Muscle layer of duodenum (tissue), 2 donors: Measurements from ENCODE around the gene VAMP3.

Experiments used
- H3K27ac ChIP-seq: one replicate; pipeline ENCODE4 v1.7.0; 2013; ENCODE audit warnings: mild to moderate bottlenecking, low read length
- H3K27me3 ChIP-seq: one replicate; pipeline ENCODE4 v1.7.0; 2013; ENCODE audit warnings: low read depth, mild to moderate bottlenecking, control low read depth, low read length
- H3K36me3 ChIP-seq, 2 donors: one replicate each; pipeline ENCODE4 v1.7.0; 2013; ENCODE audit warnings: low read length in 2 of 2, control low read depth in 1 of 2, mild to moderate bottlenecking in 1 of 2; ENCODE audit not compliant: insufficient read depth in 2 of 2, control insufficient read depth in 1 of 2
- H3K4me1 ChIP-seq, 2 donors: one replicate each; pipeline ENCODE4 v1.7.0; 2013; ENCODE audit warnings: low read length in 2 of 2, mild to moderate bottlenecking in 2 of 2, control low read depth in 1 of 2, moderate library complexity in 1 of 2; ENCODE audit not compliant: insufficient read depth in 2 of 2, control insufficient read depth in 1 of 2
- H3K4me3 ChIP-seq, 2 donors: one replicate each; pipeline ENCODE4 v1.7.0; 2013; ENCODE audit warnings: low read length in 2 of 2, low read depth in 1 of 2, mild to moderate bottlenecking in 1 of 2
- H3K9me3 ChIP-seq, 2 donors: one replicate each; pipeline ENCODE4 v1.7.0; 2013; ENCODE audit warnings: low read length in 2 of 2, control low read depth in 1 of 2, mild to moderate bottlenecking in 1 of 2; ENCODE audit not compliant: control insufficient read depth in 1 of 2
- donor health status: healthy.

The VAMP3 gene

GRCh38 chr1:7768583-7768982 lies 2.5 kb upstream of the VAMP3 start:
- Histone ChIP-seq H3K9me3 (no peaks in the 10 kb centered on the region), H3K36me3 (peaks cover 0 to 6% of the 10 kb centered on the region in 2 donors), H3K4me3 (no peak overlapping the region), H3K4me1 (peaks cover 4 to 23% of the 10 kb centered on the region in 2 donors), H3K27me3 (no peaks in the 10 kb centered on the region), H3K27ac (no peak overlapping the region)

GRCh38 chr1:7769673-7770412 lies 1.3 kb upstream of the VAMP3 start:
- H3K27ac ChIP-seq: no peak overlapping the region
- no peaks in the 10 kb centered on the region for H3K9me3 ChIP-seq
- H3K4me3 ChIP-seq: no peak overlapping the region
- H3K36me3 ChIP-seq: peaks cover 0 to 6% of the 10 kb centered on the region in 2 donors
- H3K4me1 ChIP-seq: peaks cover 4 to 23% of the 10 kb centered on the region in 2 donors
- no peaks in the 10 kb centered on the region for H3K27me3 ChIP-seq

GRCh38 chr1:7770669-7770996 lies 463 bp upstream of the VAMP3 start:
- H3K9me3 ChIP-seq: no peaks in the 10 kb centered on the region
- no peaks in the 10 kb centered on the region for H3K27me3 ChIP-seq
- H3K36me3 ChIP-seq: peaks cover 0 to 6% of the 10 kb centered on the region in 2 donors
- H3K27ac ChIP-seq: peak overlapping the region; percentile 70
- H3K4me1 ChIP-seq: peaks cover 4 to 23% of the 10 kb centered on the region in 2 donors
- H3K4me3 ChIP-seq: peak overlapping the region; percentile 85 to 96

GRCh38 chr1:7771823-7772299 lies 765 bp downstream of the VAMP3 start:
- Histone ChIP-seq H3K9me3 (no peaks in the 10 kb centered on the region), H3K4me3 (peak overlapping the region; percentile 89 to 96), H3K27me3 (no peaks in the 10 kb centered on the region), H3K36me3 (peaks cover under 1 to 9% of the 10 kb centered on the region in 2 donors), H3K27ac (peak overlapping the region; percentile 67), H3K4me1 (peaks cover 4 to 23% of the 10 kb centered on the region in 2 donors)

GRCh38 chr1:7777591-7777990 lies 6.5 kb downstream of the VAMP3 start:
- no peak overlapping the region for H3K27ac ChIP-seq
- H3K36me3 ChIP-seq: peaks cover 38 to 45% of the 10 kb centered on the region in 2 donors
- H3K4me3 ChIP-seq: no peak overlapping the region
- H3K4me1 ChIP-seq: peaks cover 0 to 14% of the 10 kb centered on the region in 2 donors
- H3K27me3 ChIP-seq: no peaks in the 10 kb centered on the region
- no peaks in the 10 kb centered on the region for H3K9me3 ChIP-seq

- Histone ChIP-seq H3K4me1 (peaks cover 0 to 14% of the 10 kb centered on the region in 2 donors), H3K27me3 (no peaks in the 10 kb centered on the region), H3K4me3 (no peak overlapping the region), H3K27ac (no peak overlapping the region), H3K9me3 (no peaks in the 10 kb centered on the region), H3K36me3 (peaks cover 38 to 45% of the 10 kb centered on the region in 2 donors)
Measured at GRCh38 chr1:7778133-7778628, 7.1 kb downstream of the VAMP3 start.

- peaks cover 38 to 45% of the 10 kb centered on the region in 2 donors for H3K36me3 ChIP-seq
- H3K27me3 ChIP-seq: no peaks in the 10 kb centered on the region
- no peak overlapping the region for H3K27ac ChIP-seq
- no peak overlapping the region for H3K4me3 ChIP-seq
- H3K9me3 ChIP-seq: no peaks in the 10 kb centered on the region
- peaks cover 0 to 28% of the 10 kb centered on the region in 2 donors for H3K4me1 ChIP-seq
Measured at GRCh38 chr1:7780976-7781375, 9.9 kb downstream of the VAMP3 start.

- no peak overlapping the region for H3K27ac ChIP-seq
- peaks cover 38 to 47% of the 10 kb centered on the region in 2 donors for H3K36me3 ChIP-seq
Measured at GRCh38 chr1:7781501-7781900, 10.4 kb downstream of the VAMP3 start.

GRCh38 chr1:7781923-7782495 lies 10.9 kb downstream of the VAMP3 start:
- H3K36me3 ChIP-seq: peaks cover 36 to 45% of the 10 kb centered on the region in 2 donors
- no peaks in the 10 kb centered on the region for H3K9me3 ChIP-seq
- peaks cover 0 to 38% of the 10 kb centered on the region in 2 donors for H3K4me1 ChIP-seq
- H3K27ac ChIP-seq: peak overlapping the region; percentile 54
- H3K27me3 ChIP-seq: no peaks in the 10 kb centered on the region
- H3K4me3 ChIP-seq: peak overlapping the region in 1 of 2 donors; percentile 13

More at GRCh38 chr1:7781501-7781900, 10.4 kb downstream of the VAMP3 start:
- Histone ChIP-seq H3K4me3 (no peak overlapping the region), H3K4me1 (peaks cover 0 to 34% of the 10 kb centered on the region in 2 donors), H3K27me3 (no peaks in the 10 kb centered on the region), H3K9me3 (no peaks in the 10 kb centered on the region)

GRCh38 chr1:7783178-7783711 lies 12.1 kb downstream of the VAMP3 start:
- Histone ChIP-seq H3K36me3 (peaks cover 28 to 38% of the 10 kb centered on the region in 2 donors), H3K4me3 (peak overlapping the region; percentile 13 to 60), H3K27ac (no peak overlapping the region), H3K27me3 (no peaks in the 10 kb centered on the region), H3K4me1 (peaks cover 0 to 40% of the 10 kb centered on the region in 2 donors), H3K9me3 (no peaks in the 10 kb centered on the region)

GRCh38 chr1:7783826-7784491 lies 12.9 kb downstream of the VAMP3 start, which contains the start of gene PER3:
Gene PER3 (plus strand): TSS chr1:7784291. CDS start chr1:7784878, 587 bp downstream.
- H3K4me1 ChIP-seq: peaks cover 0 to 43% of the 10 kb centered on the region in 2 donors
- H3K9me3 ChIP-seq: no peaks in the 10 kb centered on the region
- H3K4me3 ChIP-seq: peak within 1 kb of the TSS; percentile 55 to 78
- H3K27me3 ChIP-seq: no peaks in the 10 kb centered on the region
- no peak within 1 kb of the TSS for H3K27ac ChIP-seq
- H3K36me3 ChIP-seq: peaks cover 25 to 38% of the 10 kb centered on the region in 2 donors
